ENCODE data around the gene MAP7D1. TPM values are rescaled to one million over a fixed set of nuclear protein-coding genes. Genes with fewer than 3 reads are reported as not detected.

The MAP7D1 gene
- total and polyA plus RNA-seq, 2 donors (not counting 3 experiments of a cell fraction or from before 2014, with no cell fraction given), result 69.7 to 193 TPM

GRCh38 chr1:36135796-36136195 lies 20.2 kb upstream of the MAP7D1 start:
- no peak overlapping the region for H3K4me2 ChIP-seq (ENCODE audit: insufficient read depth, low read length)
- TF ChIP-seq JUN (IDR thresholded peaks at IDR 0.05; ENCODE audit: borderline replicate concordance, insufficient read depth, insufficient read length, low read depth), result no peak
- TF ChIP-seq CTCF (IDR thresholded peaks at IDR 0.05; ENCODE audit: extremely low read depth in 1 of 2, insufficient read depth in 1 of 2, low read depth in 1 of 2, low read length in 2 of 2), result no peak
- TF ChIP-seq POLR2AphosphoS5 (IDR thresholded peaks at IDR 0.05; ENCODE audit: insufficient read depth, low read depth, low read length), result no peak
- TF ChIP-seq FOS (IDR thresholded peaks at IDR 0.05; ENCODE audit: borderline replicate concordance, insufficient read depth, low read length), result no peak
- TF ChIP-seq GATA2 (IDR thresholded peaks at IDR 0.05; ENCODE audit: insufficient read depth, insufficient read length, low read depth, low read length), result no peak
- TF ChIP-seq POLR2A (IDR thresholded peaks at IDR 0.05; ENCODE audit: low read depth, low read length), result no peak
- no peak for TF ChIP-seq EZH2 (IDR thresholded peaks at IDR 0.05; ENCODE audit: borderline replicate concordance, low read depth, low read length, severe bottlenecking)
- no peak for TF ChIP-seq MAX (IDR thresholded peaks at IDR 0.05; ENCODE audit: insufficient read depth, insufficient read length)
- TF ChIP-seq MYC (IDR thresholded peaks at IDR 0.05; ENCODE audit: low read depth, low read length), result no peak
- CTCF ChIA-PET, result interaction anchor here (0.9 to 5.7 kb wide), 19 partner anchors 9 to 278 kb away, joined by 3 to 233 read pairs (median 8); partner anchors contain the start of genes SH3D21 and TRAPPC3
- H3K9ac ChIP-seq (replicated peaks; ENCODE audit: extremely low read depth, insufficient read depth, low read length), result no peak overlapping the region
- H3K27ac ChIP-seq (ENCODE audit: insufficient read depth, low read depth, low read length), result peak overlapping the region; percentile 95
- no peaks in the 10 kb centered on the region for H3K9me1 ChIP-seq (replicated peaks; ENCODE audit: control insufficient read depth, extremely low read depth, insufficient read depth, low read length)
- no peaks in the 10 kb centered on the region for H3K27me3 ChIP-seq (ENCODE audit: control insufficient read depth in 2 of 2, insufficient read depth in 2 of 2, low read length in 2 of 2)
- dilution Hi-C loops (cut with MboI; ENCODE audit: extremely low pct_ligation_motif_present, low sequenced_read_pairs), result no loop called here
- peaks cover 4 to 11% of the 10 kb centered on the region in 2 experiments for H3K36me3 ChIP-seq (ENCODE audit: control insufficient read depth in 2 of 2, extremely low read depth in 1 of 2, insufficient read depth in 2 of 2, low read length in 2 of 2)
- H3K4me1 ChIP-seq (ENCODE audit: control insufficient read depth, extremely low read depth, insufficient read depth, low read length), result peaks cover 46% of the 10 kb centered on the region
- POLR2A ChIA-PET, result interaction anchor here (0.9 to 1.4 kb wide), 2 partner anchors 14 kb away, joined by 3 to 5 read pairs; partner anchors contain the start of gene TRAPPC3
- BruUV-seq (replicated peaks), result no TSS peak
- H2AFZ ChIP-seq (ENCODE audit: low read depth, low read length), result no peak overlapping the region
- no peak overlapping the region for H3K4me3 ChIP-seq (replicated peaks in 1 of 3; ENCODE audit: insufficient read depth in 1 of 3, low read depth in 1 of 3, low read length in 3 of 3)
- H3K9me3 ChIP-seq (replicated peaks; ENCODE audit: control insufficient read depth, insufficient read depth, low read length), result no peaks in the 10 kb centered on the region
- no peaks in the 10 kb centered on the region for H4K20me1 ChIP-seq (replicated peaks; ENCODE audit: control insufficient read depth, extremely low read depth, insufficient read depth, low read length)
- FAIRE-seq, result peak; percentile 50
- H3K79me2 ChIP-seq (ENCODE audit: control insufficient read depth, insufficient read depth, low read length), result peaks cover 7% of the 10 kb centered on the region
- intact Hi-C loops (cut with micrococcal nuclease), result loop anchor here (1.0 kb wide), 3 partner anchors 14 to 53 kb away; partner anchors contain the start of gene TRAPPC3
- DNase-seq (ENCODE audit: low read depth, low spot score), result no peak
